Activated CD4-positive, alpha-beta T cell treated with anti-CD3 and anti-CD28 coated beads, Interleukin-2, amount 50 U/mL, for 16 hours (primary cell): ENCODE measurements around the gene BCAR3.
A peak's percentile ranks its signal among the peaks of the same experiment; 100 is the strongest.

Experiments used
- DNase-seq: peaks from one replicate; pipeline ENCODE4 v3.0.0-alpha.2; 2020

BCAR3 gene

DNA sequence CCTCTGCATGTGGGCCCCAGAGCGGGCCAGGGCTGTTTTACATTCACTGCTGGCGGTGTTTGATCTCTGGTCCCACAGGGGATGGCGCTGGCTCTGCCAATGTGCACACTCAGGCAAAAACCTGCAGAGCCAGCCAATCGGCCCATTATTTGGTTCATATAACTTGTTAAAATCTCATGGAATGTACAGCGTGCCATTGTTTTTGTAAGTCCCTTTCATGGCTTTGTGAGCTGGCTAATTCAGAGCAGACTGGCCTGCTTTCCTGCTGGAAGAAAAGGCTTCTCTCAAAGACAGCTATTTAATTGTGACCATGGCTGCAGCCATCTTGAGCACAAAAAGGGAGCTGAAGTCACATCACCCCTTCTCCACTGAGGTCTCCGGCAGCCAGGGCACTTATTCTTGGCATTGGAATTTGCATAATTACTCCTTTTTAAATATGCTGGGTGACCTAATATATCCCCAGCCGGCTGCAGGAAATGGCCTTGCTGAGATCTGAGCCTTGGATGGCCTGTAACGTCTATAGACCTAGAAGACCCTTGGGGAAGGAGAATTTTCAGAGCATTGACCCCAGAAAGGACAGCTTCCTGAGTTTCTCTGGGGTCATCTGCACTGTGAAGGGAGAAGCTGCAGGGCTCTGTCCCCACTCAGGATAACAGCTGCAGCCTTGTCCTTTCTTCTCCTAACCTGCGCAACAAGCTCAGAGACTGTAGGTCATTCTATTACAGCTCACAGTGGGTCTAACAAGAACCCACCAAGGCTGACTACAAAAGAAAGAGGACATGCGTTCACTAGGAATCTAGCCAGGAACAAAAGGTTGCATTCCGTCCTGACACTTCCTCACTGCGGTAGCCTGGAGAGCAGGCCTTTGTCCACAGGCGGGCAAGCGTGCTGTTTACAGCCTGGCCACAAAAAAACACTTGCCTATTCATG is 45.8 kb downstream of the BCAR3 start:
- DNase-seq = no peak

DNA sequence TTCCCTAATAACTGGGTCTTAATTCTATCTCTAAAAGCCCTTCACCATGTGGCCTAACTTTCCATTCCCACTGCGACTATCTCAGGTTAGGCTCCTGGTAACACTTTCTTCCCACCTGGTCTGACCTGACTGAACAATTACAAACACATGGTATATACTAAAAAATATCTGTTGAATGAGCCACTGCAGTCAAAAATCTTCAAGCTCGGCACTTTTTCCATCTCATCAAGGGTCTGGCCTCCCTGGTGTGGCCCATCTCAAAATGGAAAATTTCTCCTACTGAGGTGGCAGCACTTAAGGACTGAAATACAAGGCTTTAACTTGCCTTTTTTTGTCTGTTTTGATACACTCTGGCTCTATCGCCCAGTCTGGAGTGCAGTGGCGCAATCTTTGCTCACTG is 48.3 kb downstream of the BCAR3 start:
- no peak for DNase-seq

DNA sequence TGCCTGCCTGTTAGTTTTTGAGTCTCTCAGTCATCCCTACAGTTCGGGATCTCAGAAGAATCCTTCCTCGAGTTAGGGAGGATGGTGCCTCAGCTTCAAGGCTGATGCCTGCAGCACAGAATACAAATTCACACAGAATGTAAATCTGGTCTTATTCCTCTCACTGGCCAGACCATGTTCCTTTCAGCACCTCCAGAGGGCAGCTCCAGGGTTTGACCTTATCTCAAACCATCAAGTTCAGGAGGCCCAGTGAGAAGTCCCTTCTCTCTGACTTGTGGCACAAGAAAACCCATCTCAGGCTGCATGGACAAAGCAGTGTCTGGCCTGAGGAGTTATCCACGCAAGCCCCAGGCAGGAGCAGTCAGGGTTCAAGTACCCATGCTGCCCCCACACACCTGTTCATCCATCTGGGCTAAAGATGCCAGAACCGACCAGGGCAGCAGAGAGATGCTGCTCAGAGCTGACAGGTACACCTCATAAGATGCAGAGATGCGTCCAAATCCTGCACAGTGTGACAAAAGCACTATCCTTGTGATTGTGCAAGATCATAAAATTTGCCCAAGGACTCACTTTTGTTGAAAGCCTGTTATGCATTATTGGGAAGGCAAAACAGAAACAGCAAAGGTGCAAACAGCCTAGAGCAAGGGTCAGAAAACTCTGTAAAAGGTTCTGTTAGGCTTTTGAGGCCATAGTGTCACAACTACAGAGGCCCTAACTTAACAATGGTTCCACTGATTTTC is 49.8 kb downstream of the BCAR3 start:
- no peak for DNase-seq

DNA sequence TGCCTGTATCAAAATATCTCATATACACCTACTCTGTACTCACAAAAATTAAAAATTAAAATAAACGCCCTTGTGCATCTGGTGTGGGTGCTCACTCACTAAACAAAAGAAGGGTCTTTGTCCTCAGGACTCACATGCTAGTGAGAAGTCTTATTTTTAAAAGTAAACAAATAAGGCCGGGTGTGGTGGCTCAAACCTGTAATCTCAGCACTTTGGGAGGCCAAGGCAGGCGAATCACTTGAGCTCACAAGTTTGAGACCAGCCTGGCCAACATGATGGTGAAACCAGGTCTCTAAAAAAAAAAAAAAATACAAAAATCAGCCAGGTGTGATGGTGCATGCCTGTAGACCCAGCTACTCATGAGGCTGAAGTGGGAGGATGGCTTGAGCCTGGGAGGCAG is 51.5 kb downstream of the BCAR3 start:
- DNase-seq = no peak

DNA sequence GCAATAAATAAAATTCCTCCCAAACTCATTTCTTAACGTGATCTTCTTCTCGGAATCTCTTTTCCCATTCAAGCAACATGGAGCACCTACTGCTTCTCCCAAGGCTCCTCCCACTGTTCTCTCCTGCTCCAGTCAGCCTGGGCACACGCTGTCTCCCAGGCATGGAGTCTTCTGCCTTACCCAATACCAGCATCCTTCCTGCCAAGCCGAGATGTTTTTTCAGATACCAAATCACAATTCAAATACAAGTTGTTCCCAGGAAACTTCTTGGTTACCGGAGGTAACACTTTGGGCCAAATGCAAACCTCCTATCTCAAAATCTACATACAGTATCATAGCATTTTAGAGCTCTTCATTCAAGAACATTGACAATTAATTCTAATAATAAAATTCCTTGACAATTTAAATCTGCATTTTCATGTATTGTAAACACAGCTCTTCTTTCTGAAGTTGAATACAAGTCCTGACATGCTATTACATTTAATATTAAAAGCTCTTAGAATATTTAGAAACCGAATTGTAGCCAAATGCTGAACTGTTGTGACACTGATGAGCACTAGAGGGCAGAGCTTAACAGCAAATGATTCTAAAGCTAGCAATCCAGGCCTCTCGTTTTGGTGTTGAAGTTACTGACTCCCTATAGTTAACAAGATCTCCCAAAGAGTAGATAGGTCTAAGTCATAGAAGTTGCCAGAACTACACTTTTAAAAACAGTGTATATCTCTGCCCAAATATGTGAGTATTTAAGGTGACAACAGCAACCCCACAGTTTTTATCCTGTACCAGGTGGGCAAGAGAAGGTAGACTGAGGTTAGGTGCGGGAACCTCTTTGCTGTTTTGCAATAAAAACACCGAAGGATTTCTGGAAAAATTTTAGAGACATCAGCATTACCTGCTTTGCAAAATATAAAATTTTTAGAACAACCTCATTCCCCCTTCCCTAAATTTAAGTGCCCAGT is 52.3 kb downstream of the BCAR3 start:
- DNase-seq = peak; percentile 69

DNA sequence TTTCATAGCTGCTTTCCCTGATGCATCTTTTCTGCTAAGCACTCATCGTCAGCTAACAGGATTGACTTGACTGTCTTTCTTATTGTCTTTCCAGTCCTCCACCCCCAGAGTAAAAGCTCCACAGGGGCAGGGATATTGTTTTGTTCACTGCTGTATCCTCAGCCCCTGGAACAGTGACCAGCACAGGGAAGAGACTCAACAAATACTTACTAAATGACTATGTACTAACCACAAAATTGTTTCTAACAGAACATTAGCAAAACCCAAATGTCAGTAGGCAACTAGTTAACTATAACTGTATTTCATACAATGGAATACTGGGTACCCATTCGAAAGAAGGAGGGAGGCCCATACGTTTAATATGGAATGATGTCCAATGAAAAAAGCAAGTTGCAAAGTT is 53.0 kb downstream of the BCAR3 start:
- DNase-seq = no peak

DNA sequence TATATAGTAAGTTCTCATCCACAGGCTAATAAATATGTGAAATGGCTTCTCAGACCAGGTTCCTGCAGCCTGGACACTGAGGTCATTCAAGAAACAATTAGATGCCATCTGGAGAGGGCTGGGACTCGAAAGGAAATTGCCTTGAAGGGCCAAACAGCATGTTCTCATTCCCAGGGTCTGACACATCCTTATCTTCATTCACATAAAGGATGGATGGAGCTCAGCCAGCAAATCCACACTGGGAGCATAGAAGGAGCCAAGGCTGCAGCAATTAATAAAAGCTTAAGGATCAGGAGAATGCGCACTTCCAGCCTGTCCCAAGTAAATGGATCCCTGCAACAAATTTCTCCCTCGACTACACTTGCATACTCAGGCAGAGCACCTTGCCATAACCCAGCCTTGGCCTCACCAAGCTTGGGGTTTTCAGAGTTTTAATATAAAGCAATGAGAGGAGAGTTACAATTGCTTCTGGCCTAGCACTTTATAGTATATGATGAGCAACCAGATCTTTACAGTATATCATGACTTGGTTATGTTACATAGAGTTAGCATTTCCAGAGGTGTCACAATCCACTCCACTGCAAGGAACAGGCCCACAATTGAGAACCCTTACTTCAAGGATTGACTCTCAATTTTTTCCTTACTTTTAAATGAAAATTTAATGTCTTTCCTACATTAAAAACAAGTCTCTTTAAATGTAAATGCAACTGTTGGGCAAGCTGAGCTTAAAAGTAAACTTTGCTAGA is 55.9 kb downstream of the BCAR3 start:
- no peak for DNase-seq

DNA sequence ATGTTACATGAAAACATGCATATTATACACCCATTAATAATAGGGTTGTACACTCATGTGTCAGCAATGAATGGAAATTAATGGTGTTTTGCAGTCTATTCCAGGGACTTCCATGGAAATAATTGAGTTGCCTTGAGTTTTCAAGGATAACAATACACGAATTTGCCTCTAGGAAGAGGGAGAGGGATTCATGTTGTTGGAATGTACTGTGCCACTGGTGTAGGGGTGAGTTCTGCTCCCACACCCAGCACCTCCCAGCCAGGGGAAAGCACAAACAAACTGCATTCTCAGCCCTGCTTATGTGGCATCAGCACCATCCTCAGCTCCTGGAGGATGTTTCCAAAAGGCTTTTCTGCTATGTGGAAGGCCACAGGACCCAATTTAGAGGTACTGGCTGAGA is 57.8 kb downstream of the BCAR3 start:
- DNase-seq = no peak

DNA sequence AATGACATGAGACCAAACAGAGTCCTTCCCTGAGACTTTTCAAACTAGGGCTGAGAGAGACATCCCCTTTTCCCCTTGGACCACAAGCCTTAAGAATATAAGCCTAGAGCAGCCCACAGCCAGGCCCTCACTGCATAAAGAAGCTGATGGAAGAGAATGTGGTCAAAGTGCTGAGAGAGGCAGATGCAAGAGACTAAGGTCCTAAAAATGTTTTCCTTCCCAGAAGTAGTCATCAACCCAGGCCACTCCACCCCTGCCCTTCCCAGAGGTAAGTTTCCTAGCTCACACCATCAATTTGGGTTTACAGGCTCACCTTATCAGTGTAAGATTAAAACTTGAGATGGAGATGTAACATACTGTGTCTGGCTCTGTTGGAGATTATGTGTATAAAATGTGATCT is 58.2 kb downstream of the BCAR3 start:
- DNase-seq = no peak

DNA sequence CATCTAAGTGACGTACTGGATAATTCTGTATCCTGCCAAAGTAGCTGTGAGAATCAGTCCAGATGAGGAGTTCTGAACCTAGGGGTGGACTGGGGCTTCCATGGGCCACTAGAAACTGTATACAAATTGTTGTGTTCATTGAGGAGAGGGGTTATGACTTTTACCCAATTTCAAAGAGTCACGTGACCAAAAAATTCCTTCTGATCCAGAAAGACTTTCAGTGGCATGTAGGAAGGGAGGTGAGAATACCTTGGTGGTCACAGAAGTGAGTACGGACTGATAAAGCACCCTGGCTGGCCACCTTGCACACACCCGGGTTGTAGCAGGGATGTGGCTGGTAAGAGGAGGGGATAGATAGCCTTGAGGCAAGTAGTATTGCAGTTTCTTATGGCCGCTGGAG is 60.4 kb downstream of the BCAR3 start:
- no peak for DNase-seq

DNA sequence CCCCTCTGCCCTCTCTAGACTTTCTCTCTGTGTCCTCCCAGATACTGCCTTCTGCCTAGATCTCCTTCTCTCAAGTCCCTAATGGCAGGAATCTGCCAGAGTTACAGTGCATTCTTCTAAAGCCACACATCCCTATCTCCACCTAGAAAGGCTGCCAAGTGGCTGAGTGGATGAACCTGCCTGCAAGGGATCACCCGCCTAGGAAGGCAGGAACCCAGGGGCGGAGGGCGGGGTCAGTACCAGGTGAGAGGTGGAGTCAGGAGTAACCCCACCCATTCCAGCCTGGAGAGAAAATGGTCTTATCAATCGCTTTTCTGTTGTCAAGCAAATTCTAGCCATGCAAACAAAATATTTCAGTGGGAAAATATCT is 60.8 kb downstream of the BCAR3 start:
- DNase-seq = no peak

DNA sequence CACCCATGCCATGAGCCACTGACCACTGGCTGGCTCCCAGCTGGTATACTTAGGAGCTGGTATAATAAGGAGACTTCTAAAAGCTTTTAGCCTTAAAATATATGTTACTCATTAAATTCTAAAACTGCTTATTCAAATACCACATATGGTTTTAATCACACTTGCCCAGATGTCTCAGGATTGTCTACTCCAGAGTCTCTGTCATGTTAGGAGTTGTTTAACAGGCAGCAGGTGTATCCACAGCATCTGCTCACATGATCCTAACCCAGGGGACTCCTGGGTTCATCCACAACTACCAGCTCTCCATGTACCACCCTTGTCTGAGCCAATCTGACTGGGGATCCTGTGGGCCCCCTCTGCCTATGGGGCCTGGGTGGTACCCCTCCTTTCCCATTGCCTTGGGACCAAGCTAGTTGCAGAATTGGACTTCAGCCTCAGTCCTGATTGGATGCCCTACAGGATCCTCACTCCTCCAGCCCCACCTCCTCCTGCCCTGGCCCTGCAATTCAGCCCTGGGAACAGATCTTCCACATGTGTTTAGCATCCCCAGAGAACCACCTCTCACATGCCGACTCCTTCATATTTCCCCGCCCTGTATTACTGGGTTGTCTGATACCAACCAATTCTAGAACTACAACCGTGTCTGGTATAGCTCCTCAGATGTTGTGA is 61.3 kb downstream of the BCAR3 start:
- no peak for DNase-seq

DNA sequence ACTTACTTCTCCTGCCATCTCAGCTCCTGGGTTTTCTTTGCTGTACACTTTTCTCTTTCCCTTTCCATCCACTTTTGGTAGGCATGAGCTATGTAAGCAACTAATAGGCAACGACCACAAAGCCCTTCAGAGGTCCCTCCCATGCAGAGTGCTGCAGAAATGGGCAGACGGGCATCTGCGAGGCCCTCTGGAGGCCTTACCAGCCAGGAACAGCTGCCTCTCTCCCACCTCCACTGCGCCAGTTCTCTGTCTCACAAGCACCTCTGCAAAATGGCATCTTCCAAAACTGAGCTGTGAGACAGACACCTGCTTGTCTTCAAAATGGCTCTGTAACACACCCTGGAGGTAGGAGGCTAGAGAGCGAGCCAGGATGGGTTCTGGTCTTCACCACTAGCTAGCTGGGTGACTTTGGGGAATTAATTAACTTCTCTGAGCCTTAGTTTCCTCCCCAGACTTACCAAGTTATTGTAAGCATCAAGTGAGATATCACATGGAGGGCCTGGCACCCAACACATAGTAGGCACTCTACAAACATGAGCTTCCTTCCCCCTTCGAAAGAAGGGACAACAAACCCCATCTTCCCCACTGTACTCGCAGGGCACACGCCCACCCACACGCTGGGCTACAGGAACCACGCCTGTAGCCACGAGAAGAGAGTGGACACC is 62.0 kb downstream of the BCAR3 start:
- DNase-seq = no peak

DNA sequence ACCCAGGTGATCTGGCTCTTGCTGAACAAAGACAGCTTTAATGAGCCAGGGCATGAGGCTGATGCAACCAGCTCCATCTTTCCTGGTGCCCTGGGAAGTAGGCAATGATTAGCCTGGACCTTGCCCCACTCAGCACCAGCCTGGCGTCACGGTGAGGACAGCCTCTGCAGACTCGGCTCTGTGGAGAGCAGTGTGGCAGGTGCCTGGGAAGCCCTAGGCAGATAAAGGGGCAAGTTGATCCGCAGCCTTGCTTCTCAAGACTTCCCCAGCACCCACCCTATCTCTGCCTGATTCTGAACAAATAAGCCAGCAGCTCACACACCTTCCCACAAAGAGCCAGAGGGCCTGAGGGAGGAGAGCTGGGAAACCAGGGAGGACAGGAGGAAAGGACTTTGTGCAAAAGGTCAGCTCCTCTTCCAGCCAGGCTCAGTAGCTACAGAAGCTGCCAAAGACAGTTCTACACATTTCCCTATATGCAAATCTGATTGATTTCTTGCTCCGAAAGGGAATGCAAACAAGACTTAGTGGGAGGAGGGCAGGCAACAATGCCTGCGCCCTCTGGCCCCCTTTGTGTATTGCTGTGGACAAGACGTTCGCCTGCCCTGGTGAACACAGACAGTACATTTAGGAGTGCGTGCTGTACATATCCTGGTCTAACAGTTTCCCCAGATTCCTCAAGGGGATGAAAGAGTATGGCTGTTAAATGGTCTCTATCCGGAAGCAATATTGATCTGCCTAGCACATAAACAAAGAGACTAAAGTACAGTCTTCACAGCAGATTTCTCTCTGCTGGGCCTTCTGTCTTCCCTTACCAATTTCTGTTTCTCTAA is 63.8 kb downstream of the BCAR3 start:
- DNase-seq = no peak

DNA sequence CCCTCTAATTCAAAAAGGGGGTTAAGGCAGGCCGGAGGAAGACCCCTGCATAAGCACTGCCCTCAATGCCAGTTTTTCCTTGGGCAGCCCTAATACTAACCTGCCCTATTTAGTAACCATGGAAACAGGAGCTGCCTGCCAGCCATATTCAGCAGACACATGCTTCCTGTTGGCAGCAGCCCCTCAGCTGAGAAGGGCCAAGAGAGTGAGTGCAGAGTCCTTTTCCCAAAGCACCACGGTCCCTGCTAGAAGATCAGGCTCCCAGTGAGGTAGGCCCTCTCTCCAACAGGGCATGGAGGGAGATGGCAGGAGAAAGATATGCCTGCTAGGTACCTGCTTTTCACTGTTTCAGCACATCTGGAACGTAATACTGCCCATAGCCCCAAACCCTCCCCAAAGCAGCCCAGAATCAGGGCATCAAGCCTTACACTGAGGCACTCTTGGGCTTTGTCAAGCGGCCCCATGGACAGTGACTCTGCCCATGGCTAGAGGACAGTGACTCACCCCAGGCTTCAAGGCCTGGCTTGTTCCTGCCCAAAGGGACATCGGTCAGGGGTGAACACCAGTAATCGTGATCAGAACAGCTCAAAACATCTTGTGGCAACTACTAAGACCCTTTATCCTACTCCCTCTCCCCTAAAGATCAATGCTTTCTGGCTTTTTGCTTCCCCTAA is 64.5 kb downstream of the BCAR3 start:
- no peak for DNase-seq

DNA sequence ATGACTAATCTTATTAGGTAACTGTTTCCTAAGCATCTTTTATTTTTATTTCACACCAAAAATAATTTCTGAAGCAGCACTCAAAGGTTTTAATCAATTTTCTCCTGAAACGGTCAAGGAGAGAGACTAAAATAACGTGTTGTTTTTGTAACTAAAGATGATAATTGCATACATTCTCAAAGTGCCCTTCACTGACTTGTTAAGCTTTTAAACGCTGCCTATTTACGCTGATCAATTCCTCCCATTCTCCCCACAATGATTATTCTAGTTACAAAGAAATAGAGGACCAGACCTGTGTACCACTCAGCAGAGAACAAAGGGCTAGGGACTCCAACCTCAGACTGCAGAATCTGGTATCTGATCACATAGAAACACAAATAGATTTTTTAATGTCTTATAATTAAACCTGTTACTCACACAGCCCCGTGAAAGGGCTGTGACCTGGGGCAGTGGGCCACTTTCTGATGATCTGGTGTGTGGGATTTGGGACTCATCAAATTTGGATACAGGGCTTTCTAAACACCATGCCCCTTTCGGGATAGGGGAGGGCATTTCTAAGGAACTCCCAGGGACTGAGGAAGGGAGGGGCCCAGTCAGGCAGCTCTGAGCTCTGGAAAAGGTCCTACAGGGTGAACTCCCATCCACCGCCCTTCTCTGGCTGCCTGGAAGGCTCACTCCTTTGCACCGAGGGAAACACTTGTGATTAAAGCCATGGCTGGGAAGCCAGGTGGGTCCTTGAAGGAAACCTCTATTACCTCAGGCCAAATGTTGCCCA is 65.2 kb downstream of the BCAR3 start:
- DNase-seq = no peak

DNA sequence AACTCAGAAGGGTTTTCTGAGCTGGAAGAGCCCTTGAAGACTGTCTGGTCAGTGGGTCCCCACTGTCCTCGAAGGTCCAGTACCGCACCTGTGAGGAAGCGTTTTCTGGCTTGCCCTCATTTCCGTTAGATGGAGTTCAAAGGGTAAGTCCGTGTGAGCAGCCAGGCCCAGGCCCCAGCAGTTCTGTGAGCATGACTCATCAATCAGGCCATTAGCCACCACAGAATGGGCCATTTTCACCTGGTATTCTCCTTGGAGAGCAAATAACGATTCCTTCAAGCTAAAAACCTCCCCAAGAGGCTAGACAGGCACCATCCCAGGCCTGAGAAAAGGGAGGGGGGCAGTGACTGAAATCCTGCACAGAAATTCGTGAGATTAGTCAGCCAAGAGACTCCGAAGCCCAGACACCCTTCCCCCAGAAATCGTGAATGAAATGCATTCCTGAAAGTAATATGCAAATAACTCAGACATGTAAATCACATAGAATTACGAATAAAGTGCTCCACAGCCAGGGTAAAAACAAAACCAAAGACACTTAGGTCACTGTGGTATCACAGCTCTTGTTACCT is 66.0 kb downstream of the BCAR3 start:
- DNase-seq = peak; percentile 90

DNA sequence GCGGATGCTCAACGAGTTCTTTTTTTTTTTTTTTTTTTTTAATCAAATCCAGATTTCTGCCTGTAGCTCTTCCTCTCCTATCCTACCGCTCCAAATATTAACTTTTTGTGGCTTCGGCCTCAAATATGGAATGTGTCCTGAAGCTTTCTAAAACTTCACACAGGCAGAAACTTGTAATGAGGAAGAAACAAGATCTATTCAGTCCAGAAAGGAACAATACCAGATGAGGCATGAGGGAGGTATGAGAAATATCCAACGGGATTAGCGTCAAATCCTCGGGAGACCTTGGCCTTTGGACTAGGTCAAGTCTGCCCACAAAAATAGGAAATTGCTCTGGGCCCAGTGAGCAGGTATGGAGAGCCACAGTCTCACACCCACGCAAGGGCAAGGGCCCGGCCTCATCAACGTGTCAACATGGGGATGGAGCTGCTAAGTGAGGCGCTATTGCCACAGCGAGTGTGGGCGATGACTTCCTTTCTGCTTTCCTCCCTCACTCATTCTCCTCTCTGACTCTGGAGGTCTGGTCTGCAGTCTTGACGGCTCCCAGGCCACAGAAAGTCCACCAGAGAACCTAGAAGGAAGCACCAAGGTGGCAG is 66.6 kb downstream of the BCAR3 start:
- peak; percentile 60 for DNase-seq
